GM12878 (cell line): Measurements from ENCODE around the gene CDSN. TPM values are rescaled to one million over a fixed set of nuclear protein-coding genes. Genes with fewer than 3 reads are reported as not detected.

Source experiments
- ATAC-seq: fragments of 200-7000 bp; cut with Tn5 transposase; 3 replicates; pipeline ENCODE4 v1.9.1; 2020; ENCODE audit warnings: mild to moderate bottlenecking, moderate library complexity
- BruUV-seq: library from RNA; stranded (reverse); fragments of 400-500 nt; replicated peaks from 2 replicates; lab custom pipeline; 2021; lab: Mats Ljungman, UMichigan
- CTCF ChIA-PET: fragments of 300-600 bp; sonication (Branson Sonifier 250); formaldehyde crosslinking; extraction: SDS; loops from one replicate; lab custom pipeline; 2021; ENCODE audit warnings: inconsistent platforms; lab: Yijun Ruan, JAX
- POLR2A ChIA-PET: fragments of 350-600 bp; formaldehyde crosslinking; extraction: SDS; loops from one replicate; lab custom pipeline; 2021; ENCODE audit warnings: inconsistent platforms; lab: Charles Lee
- RAD21 ChIA-PET: fragments of 300-600 bp; sonication (Branson Sonifier 250); formaldehyde crosslinking; loops from one replicate; lab custom pipeline; 2023; ENCODE audit warnings: antibody characterized with exemption; ENCODE audit not compliant: unreplicated experiment; lab: Charles Lee
- SMC1A ChIA-PET: fragments of 300-600 bp; sonication (Branson Sonifier 250); formaldehyde crosslinking; loops from one replicate; lab custom pipeline; 2023; ENCODE audit not compliant: unreplicated experiment, uncharacterized antibody; lab: Charles Lee
- DNase-seq: peaks from one replicate; pipeline ENCODE4 v3.0.0-alpha.2; 2011; ENCODE audit warnings: low read depth, low spot score
- FAIRE-seq: peaks from 3 replicates; lab custom pipeline; 2011; peaks lifted over from hg19 to GRCh38; lab: Jason Lieb, UNC
- H2AFZ ChIP-seq: 2 replicates; pipeline ENCODE4 v1.6.0; 2011; ENCODE audit warnings: low read depth, low read length, control low read depth; ENCODE audit not compliant: control insufficient read depth
- H3K27ac ChIP-seq: 2 replicates; pipeline ENCODE4 v1.5.1; 2011; ENCODE audit warnings: control low read depth; ENCODE audit not compliant: control insufficient read depth, insufficient read depth
- H3K27me3 ChIP-seq, 2 experiments: replicated peaks in 1 of 2; 2 replicates each; pipeline versions ENCODE4 v1.6.0 to v1.6.1; 2011; ENCODE audit warnings: low read length in 1 of 2; ENCODE audit not compliant: control insufficient read depth in 2 of 2, insufficient read depth in 2 of 2
- H3K36me3 ChIP-seq, 2 experiments: 2 replicates each; pipeline ENCODE4 v1.5.1; 2011; ENCODE audit warnings: low read length in 1 of 2; ENCODE audit not compliant: control insufficient read depth in 2 of 2, insufficient read depth in 2 of 2
- H3K4me1 ChIP-seq: 2 replicates; pipeline ENCODE4 v1.6.1; 2011; ENCODE audit warnings: mild to moderate bottlenecking, low read length, moderate library complexity, mixed read lengths; ENCODE audit not compliant: control insufficient read depth, insufficient read depth
- H3K4me2 ChIP-seq: 2 replicates; pipeline ENCODE4 v1.6.0; 2011; ENCODE audit warnings: control low read depth; ENCODE audit not compliant: control insufficient read depth, insufficient read depth
- H3K4me3 ChIP-seq: fragments of 200-600 bp; sonication (generic); 2 replicates; pipeline ENCODE4 v1.5.1; 2016
- H3K79me2 ChIP-seq: 2 replicates; pipeline ENCODE4 v1.6.0; 2011; ENCODE audit warnings: low read length; ENCODE audit not compliant: control insufficient read depth, insufficient read depth
- H3K9ac ChIP-seq: 2 replicates; pipeline ENCODE4 v1.8.0; 2011; ENCODE audit warnings: low read length, control low read depth, mixed read lengths; ENCODE audit not compliant: control insufficient read depth, insufficient read depth
- H3K9me3 ChIP-seq: replicated peaks from 3 replicates; pipeline ENCODE4 v1.5.1; 2011; ENCODE audit warnings: mild to moderate bottlenecking, low read length; ENCODE audit not compliant: control insufficient read depth, insufficient read depth
- H4K20me1 ChIP-seq: 2 replicates; pipeline ENCODE4 v1.6.0; 2011; ENCODE audit not compliant: control insufficient read depth, insufficient read depth
- CTCF ChIP-seq, 3 experiments: IDR thresholded peaks in 2 of 3; conservative IDR thresholded peaks in 1 of 3; 2 replicates each; pipeline ENCODE4 v1.5.1; 2011; ENCODE audit warnings: low read depth in 3 of 3, low read length in 3 of 3, mild to moderate bottlenecking in 3 of 3, control low read depth in 2 of 3, moderate library complexity in 2 of 3, inconsistent platforms in 1 of 3, mixed read lengths in 1 of 3; ENCODE audit not compliant: control insufficient read depth in 2 of 3, insufficient read depth in 1 of 3; ENCODE audit errors: extremely low read depth in 1 of 3
- CUX1 ChIP-seq: IDR thresholded peaks from 2 replicates; pipeline ENCODE4 v1.6.1; 2012; ENCODE audit warnings: improper control_type of control experiment, low read depth, low read length; ENCODE audit not compliant: insufficient replicate concordance
- ETV6 ChIP-seq, 2 experiments: fragments of 450-650 bp in 1 of 2; IDR thresholded peaks in 1 of 2; conservative IDR thresholded peaks in 1 of 2; 2 replicates each; pipeline ENCODE4 v1.6.1; 2014; ENCODE audit warnings: antibody characterized with exemption in 1 of 2, borderline replicate concordance in 1 of 2, low read depth in 1 of 2, mild to moderate bottlenecking in 1 of 2, moderate library complexity in 1 of 2
- MEF2B ChIP-seq: fragments of 450-650 bp; IDR thresholded peaks from 2 replicates; pipeline ENCODE4 v1.6.1; 2018; ENCODE audit warnings: mild to moderate bottlenecking, moderate library complexity; ENCODE audit not compliant: partially characterized antibody, poor library complexity, severe bottlenecking
- MYC ChIP-seq: IDR thresholded peaks from 2 replicates; pipeline ENCODE4 v1.6.1; 2011; ENCODE audit warnings: mild to moderate bottlenecking, low read length, moderate library complexity, inconsistent platforms; ENCODE audit not compliant: insufficient read depth, insufficient replicate concordance, insufficient read length, severe bottlenecking
- POLR2AphosphoS2 ChIP-seq: IDR thresholded peaks from 2 replicates; pipeline ENCODE4 v1.6.1; 2011; ENCODE audit warnings: low read depth, mild to moderate bottlenecking, low read length, improper control_type of control experiment, moderate library complexity
- RBBP5 ChIP-seq: fragments of 200-600 bp; sonication (generic); conservative IDR thresholded peaks from 2 replicates; pipeline ENCODE4 v1.6.1; 2016
- RUNX3 ChIP-seq: IDR thresholded peaks from 2 replicates; pipeline ENCODE4 v1.6.1; 2012; ENCODE audit warnings: low read length, inconsistent platforms
- SMAD5 ChIP-seq: IDR thresholded peaks from 2 replicates; pipeline ENCODE4 v1.6.1; 2016; ENCODE audit warnings: antibody characterized with exemption, low read depth
- TCF7 ChIP-seq: IDR thresholded peaks from 2 replicates; pipeline ENCODE4 v1.6.1; 2014; ENCODE audit warnings: antibody characterized with exemption, borderline replicate concordance
- WGBS: methylation state at CpG from one replicate; pipeline ENCODE4 v1.1.6; 2016; ENCODE audit warnings: low lambda C conversion rate; ENCODE audit not compliant: insufficient replicate concordance, insufficient coverage; ENCODE audit errors: missing lambda C conversion rate; 5-methylcytosine and 5-hydroxymethylcytosine counted together
- in situ Hi-C: fragments of 300-500 bp; cut with MboI; formaldehyde crosslinking; loops from 9 replicates; pipeline ENCODE4 v1.14.3; 2018; ENCODE audit warnings: mixed read lengths
- intact Hi-C: fragments of 100-400 bp; cut with micrococcal nuclease; formaldehyde crosslinking; loops from one replicate; pipeline ENCODE4 v1.14.2; 2022; ENCODE audit not compliant: unreplicated experiment
- polyA plus RNA-seq, 11 experiments: library from polyadenylated mRNA; depleted of rRNA in 4 of 11; unstranded in 6 of 11; stranded (reverse) in 5 of 11; fragments of >200 nt; fragmentation: Nextera tagmentation in 4 of 11; fragmentation: Illumina TruSeq in 1 of 11; extraction: Ambion mirVana in 4 of 11; extraction: Trizol in 1 of 11; gene quantifications; 1 replicate in 1 of 11; 2 replicates in 10 of 11; pipeline versions ENCODE4 v1.2.1 to v1.2.3, GENCODE V29; 2011 to 2016; ENCODE audit warnings: inconsistent platforms in 2 of 11, missing spikeins in 2 of 11, low read depth in 1 of 11
- total RNA-seq, 4 experiments: library from RNA; depleted of rRNA in 3 of 4; stranded (reverse); fragments of >200 nt in 3 of 4; fragmentation: Illumina TruSeq in 1 of 4; extraction: Trizol in 1 of 4; gene quantifications; 2 replicates each; pipeline versions ENCODE4 v1.2.1 to v1.2.3, GENCODE V29; 2013 to 2021
- TF ChIP-seq, protein P1 (sequence below): fragments of 450-650 bp; IDR thresholded peaks from 2 replicates; pipeline ENCODE4 v1.6.1; 2018; ENCODE audit warnings: borderline replicate concordance, mild to moderate bottlenecking; ENCODE audit not compliant: partially characterized antibody

CDSN gene
- total and polyA plus RNA-seq, 10 of the 15 experiments (the other 5 are each of a cell fraction or from before 2014, with no cell fraction given): 0.01 TPM; not detected in 9

GRCh38 chr6:31113861-31114540 lies 6.2 kb downstream of the CDSN start (continued):
- no peak for TF ChIP-seq CUX1

DNA sequence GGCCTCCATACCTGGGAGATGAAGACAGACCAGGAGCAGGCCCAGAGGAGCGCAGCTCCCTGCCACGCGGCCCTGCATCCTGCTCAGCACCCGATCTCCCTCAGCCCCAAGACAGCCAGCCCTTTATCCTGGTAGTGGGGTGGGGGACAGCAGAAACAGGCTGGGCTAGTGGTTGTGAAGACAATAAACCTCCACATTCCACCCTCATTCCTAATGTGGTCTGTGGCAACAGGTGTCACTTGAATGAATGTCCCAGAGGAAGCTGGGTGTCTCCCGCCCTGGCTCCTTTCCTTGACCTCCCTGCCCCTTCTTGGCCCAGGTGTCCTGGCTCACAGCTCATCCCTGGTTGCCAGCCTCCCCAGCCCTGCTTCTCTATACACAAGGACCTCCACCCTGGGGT lies 7.8 kb downstream of the CDSN start, which contains the start of gene C6orf15:
TSS of gene C6orf15 (minus strand) at position 98 of the 400 bp plus-strand sequence. CDS start at position 78, 20 bp downstream.
- ChIA-PET SMC1A (no interaction called here), CTCF (interaction anchor here (1.3 kb wide), 1 partner anchor 17 kb away, joined by 4 read pairs; no protein-coding TSS in a partner anchor), POLR2A (interaction anchor here (0.5 kb wide), 1 partner anchor 505 kb away, joined by 4 read pairs; no protein-coding TSS in a partner anchor), RAD21 (interaction anchor here (1.3 kb wide), 1 partner anchor 23 kb away, joined by 3 read pairs; no protein-coding TSS in a partner anchor)
- no peak for ATAC-seq
- Histone ChIP-seq H3K27me3 (peaks cover 0 to 1% of the 10 kb centered on the region in 2 experiments; a peak in 3 of 4 replicates), H4K20me1 (no peaks in the 10 kb centered on the region), H3K9ac (no peak within 1 kb of the TSS), H3K4me2 (no peak within 1 kb of the TSS), H3K4me3 (no peak within 1 kb of the TSS), H3K79me2 (no peaks in the 10 kb centered on the region), H3K27ac (no peak within 1 kb of the TSS), H3K36me3 (no peaks in the 10 kb centered on the region), H3K9me3 (no peaks in the 10 kb centered on the region), H2AFZ (no peak within 1 kb of the TSS), H3K4me1 (no peaks in the 10 kb centered on the region)
- no TSS peak for BruUV-seq
- in situ Hi-C loops: no loop called here
- intact Hi-C loops: no loop called here
- FAIRE-seq: no peak
- no peak for DNase-seq
- 69% methylated on average over 5 of the region's 5 CpGs for WGBS
- TF ChIP-seq RBBP5: no peak
- no peak for TF ChIP-seq MYC
- TF ChIP-seq SMAD5: no peak
- TF ChIP-seq ETV6 (conservative IDR thresholded peaks at IDR 0.05 in 1 of 2, IDR thresholded peaks at IDR 0.05 in 1 of 2; ENCODE audit: borderline replicate concordance in 1 of 2, low read depth in 1 of 2): no peak
- no peak for TF ChIP-seq RUNX3
- no peak for TF ChIP-seq MEF2B
- TF ChIP-seq, protein P1, sequence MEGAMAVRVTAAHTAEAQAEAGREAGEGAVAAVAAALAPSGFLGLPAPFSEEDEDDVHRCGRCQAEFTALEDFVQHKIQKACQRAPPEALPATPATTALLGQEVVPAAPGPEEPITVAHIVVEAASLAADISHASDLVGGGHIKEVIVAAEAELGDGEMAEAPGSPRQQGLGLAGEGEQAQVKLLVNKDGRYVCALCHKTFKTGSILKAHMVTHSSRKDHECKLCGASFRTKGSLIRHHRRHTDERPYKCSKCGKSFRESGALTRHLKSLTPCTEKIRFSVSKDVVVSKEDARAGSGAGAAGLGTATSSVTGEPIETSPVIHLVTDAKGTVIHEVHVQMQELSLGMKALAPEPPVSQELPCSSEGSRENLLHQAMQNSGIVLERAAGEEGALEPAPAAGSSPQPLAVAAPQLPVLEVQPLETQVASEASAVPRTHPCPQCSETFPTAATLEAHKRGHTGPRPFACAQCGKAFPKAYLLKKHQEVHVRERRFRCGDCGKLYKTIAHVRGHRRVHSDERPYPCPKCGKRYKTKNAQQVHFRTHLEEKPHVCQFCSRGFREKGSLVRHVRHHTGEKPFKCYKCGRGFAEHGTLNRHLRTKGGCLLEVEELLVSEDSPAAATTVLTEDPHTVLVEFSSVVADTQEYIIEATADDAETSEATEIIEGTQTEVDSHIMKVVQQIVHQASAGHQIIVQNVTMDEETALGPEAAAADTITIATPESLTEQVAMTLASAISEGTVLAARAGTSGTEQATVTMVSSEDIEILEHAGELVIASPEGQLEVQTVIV: no peak
- no peak for TF ChIP-seq TCF7
- TF ChIP-seq CTCF (IDR thresholded peaks at IDR 0.05 in 2 of 3, conservative IDR thresholded peaks at IDR 0.05 in 1 of 3; ENCODE audit: control insufficient read depth in 2 of 3, extremely low read depth in 1 of 3, insufficient read depth in 1 of 3, low read depth in 3 of 3, low read length in 3 of 3): no peak
- TF ChIP-seq POLR2AphosphoS2: no peak
